Measurements from ENCODE around the gene PER3. TPM values are rescaled to one million over a fixed set of nuclear protein-coding genes. Genes with fewer than 3 reads are reported as not detected.

PER3 gene
- total and polyA plus RNA-seq, 2 of the 8 experiments (the other 6 are each of a cell fraction or from before 2014, with no cell fraction given) = 8.3 to 9.3 TPM

DNA sequence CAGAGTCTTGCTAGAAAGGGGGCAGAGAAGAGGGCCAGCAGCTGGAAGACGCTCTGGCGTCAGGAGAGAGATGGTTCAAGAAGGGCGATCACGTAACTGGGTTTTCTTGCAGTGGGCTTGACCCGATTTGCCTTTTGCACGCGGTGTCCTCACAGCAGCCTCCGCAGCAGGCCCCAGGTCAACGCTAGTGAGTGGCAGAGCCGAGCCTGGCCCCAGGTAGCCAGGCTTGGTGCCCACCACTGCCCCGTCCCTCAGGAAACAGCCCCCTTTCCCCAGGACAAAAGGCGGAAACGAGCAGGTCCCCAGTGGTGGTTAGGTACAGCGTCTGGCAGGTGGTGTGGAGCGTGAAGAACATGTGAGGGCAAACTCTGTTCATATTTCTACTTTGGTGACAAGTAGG is 77.4 kb downstream of the PER3 start:
- Histone ChIP-seq H2BK12ac (ENCODE audit: low read depth, low read length) (no peak overlapping the region), H3K14ac (ENCODE audit: insufficient read length) (no peak overlapping the region), H4K20me1 (replicated peaks in 1 of 2; ENCODE audit: control insufficient read depth in 1 of 2, insufficient read depth in 2 of 2, low read length in 2 of 2) (no peaks in the 10 kb centered on the region), H3K79me1 (ENCODE audit: low read depth, low read length) (no peaks in the 10 kb centered on the region), H3K18ac (ENCODE audit: extremely low read depth, low read length) (no peak overlapping the region), H4K91ac (replicated peaks; ENCODE audit: insufficient read length, low read length) (no peak overlapping the region), H2AFZ (ENCODE audit: low read length) (no peak overlapping the region), H3K4ac (replicated peaks; ENCODE audit: insufficient read length, low read depth, low read length) (no peak overlapping the region), H2BK120ac (replicated peaks; ENCODE audit: low read depth, low read length) (no peak overlapping the region), H4K8ac (ENCODE audit: extremely low read depth, insufficient read depth, low read length) (no peak overlapping the region; the same call in 1 of the 2 replicates), H3K4me1 (replicated peaks in 1 of 4; ENCODE audit: control insufficient read depth in 3 of 4, insufficient read depth in 4 of 4, low read length in 3 of 4) (no peaks in the 10 kb centered on the region), H3K36me3 (ENCODE audit: control insufficient read depth in 2 of 4, insufficient read depth in 4 of 4, low read length in 3 of 4) (no peaks in the 10 kb centered on the region), H3K27ac (ENCODE audit: low read depth, low read length) (no peak overlapping the region), H2AK5ac (ENCODE audit: low read depth, low read length) (no peak overlapping the region), H3K79me2 (ENCODE audit: control insufficient read depth in 1 of 2, insufficient read depth in 2 of 2, low read length in 2 of 2) (no peaks in the 10 kb centered on the region), H3K23me2 (ENCODE audit: low read depth, low read length) (no peaks in the 10 kb centered on the region), H3K27me3 (replicated peaks in 1 of 4; ENCODE audit: control insufficient read depth in 3 of 4, extremely low read depth in 1 of 4, insufficient read depth in 3 of 4, low read length in 3 of 4) (no peaks in the 10 kb centered on the region), H4K5ac (ENCODE audit: insufficient read length, low read depth, low read length) (no peak overlapping the region), H2BK5ac (ENCODE audit: low read depth, low read length) (no peak overlapping the region), H2BK20ac (ENCODE audit: low read length) (no peak overlapping the region), H3K23ac (ENCODE audit: insufficient read length) (no peak overlapping the region), H3K4me3 (ENCODE audit: extremely low read depth in 1 of 4, insufficient read depth in 2 of 4, low read depth in 3 of 4, low read length in 4 of 4) (no peak overlapping the region), H3K56ac (replicated peaks; ENCODE audit: insufficient read length, low read depth, low read length) (no peak overlapping the region), H3K9ac (replicated peaks in 1 of 4; ENCODE audit: extremely low read depth in 1 of 4, low read depth in 3 of 4, low read length in 3 of 4) (no peak overlapping the region), H3K4me2 (ENCODE audit: insufficient read depth in 1 of 2, low read depth in 2 of 2, low read length in 2 of 2) (no peak overlapping the region), H2BK15ac (ENCODE audit: low read length) (no peak overlapping the region), H3K9me3 (ENCODE audit: insufficient read depth in 2 of 2, low read depth in 1 of 2, low read length in 1 of 2) (no peaks in the 10 kb centered on the region)
- ChIA-PET POLR2A (ENCODE audit: partially characterized antibody) (no interaction called here), CTCF (ENCODE audit: partially characterized antibody) (no interaction called here)
- DNase-seq (ENCODE audit: low read depth in 1 of 2, low spot score in 2 of 2) = no peak
- TF ChIP-seq, protein P1, sequence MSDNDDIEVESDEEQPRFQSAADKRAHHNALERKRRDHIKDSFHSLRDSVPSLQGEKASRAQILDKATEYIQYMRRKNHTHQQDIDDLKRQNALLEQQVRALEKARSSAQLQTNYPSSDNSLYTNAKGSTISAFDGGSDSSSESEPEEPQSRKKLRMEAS (IDR thresholded peaks at IDR 0.05) = no peak
- TF ChIP-seq CBX5 (IDR thresholded peaks at IDR 0.05; ENCODE audit: low read depth, low read length) = no peak
- 93% methylated on average over 15 of the region's 15 CpGs; no CpG with 5 or more reads in 1 of the 2 experiments for whole genome bisulfite sequencing, 2 experiments (ENCODE audit: extremely low coverage in 1 of 2, insufficient coverage in 1 of 2, insufficient read length in 1 of 2, insufficient replicate concordance in 2 of 2, low coverage in 1 of 2, low lambda C conversion rate in 2 of 2, missing lambda C conversion rate in 1 of 2)
- no peak for FAIRE-seq

All from H1 (cell line).